ENCODE results near the gene CHRDL2.
A peak's percentile ranks its signal among the peaks of the same experiment; 100 is the strongest.

The CHRDL2 gene

DNA sequence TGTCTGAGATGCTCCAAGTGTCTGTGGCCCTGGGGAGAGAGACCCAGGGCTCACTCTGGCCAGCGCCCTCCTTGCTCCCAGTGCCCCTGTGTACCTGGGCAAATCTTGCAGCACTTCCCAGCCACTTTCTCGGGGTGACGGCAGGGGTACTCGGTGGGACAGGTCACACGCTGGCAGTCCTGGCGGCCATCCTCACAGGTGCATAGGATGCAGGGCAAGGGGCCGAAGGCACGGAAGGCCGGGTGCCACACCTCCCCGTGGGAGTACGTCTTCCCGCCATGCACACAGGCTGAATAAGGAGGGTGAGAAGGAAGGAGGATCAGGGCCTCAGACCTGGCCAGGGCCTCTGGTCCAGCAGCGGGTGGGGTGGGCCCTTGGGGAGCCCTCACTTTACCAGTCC is 28.0 kb downstream of the CHRDL2 start:
- H3K36me3 ChIP-seq (ENCODE audit: insufficient read depth, low read depth, low read length) = no peaks in the 10 kb centered on the region
- no peaks in the 10 kb centered on the region for H3K4me1 ChIP-seq (ENCODE audit: insufficient read depth, low read length)
- no peak overlapping the region for H3K27ac ChIP-seq (ENCODE audit: low read length)

DNA sequence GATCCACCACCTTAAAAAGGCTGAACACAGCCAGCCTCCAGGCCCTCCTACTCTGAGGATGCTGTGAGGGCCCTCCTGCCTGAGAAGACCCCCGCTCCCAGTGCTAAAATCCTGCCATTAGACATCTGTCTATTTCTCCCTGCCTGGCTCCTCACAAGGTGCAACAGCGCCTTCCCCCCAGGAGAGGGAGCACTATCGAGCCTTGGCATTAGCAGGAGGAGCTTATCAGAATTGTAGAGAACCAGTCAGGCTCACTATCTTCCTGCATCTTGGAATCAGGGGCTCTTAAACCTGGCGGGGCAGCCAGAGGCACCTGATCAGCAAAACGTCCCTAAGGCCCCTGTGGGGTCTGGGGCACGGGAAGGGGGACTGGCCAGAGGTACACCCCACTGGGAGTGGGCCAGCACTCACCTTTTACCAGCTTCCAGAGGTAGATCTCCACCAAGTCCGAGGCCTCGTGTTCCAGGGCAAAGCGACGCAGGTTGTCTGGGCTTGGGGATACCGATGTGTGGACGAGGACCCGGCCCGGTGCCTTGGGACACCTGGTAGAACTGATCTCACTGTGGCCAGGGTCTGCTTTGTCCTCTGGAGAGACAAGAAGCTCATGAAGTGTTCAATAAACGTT is 28.7 kb downstream of the CHRDL2 start:
- Histone ChIP-seq H3K4me3 (ENCODE audit: low read length) (no peak overlapping the region), H3K36me3 (ENCODE audit: insufficient read depth, low read depth, low read length) (no peaks in the 10 kb centered on the region), H3K9me3 (ENCODE audit: insufficient read depth, low read depth, low read length) (no peaks in the 10 kb centered on the region), H3K27ac (ENCODE audit: low read length) (no peak overlapping the region), H3K27me3 (ENCODE audit: insufficient read depth, low read length) (peaks cover under 1% of the 10 kb centered on the region; the same call in 1 of the 2 replicates), H3K9ac (ENCODE audit: low read depth, low read length) (no peak overlapping the region), H3K4me1 (ENCODE audit: insufficient read depth, low read length) (no peaks in the 10 kb centered on the region)

More for the DNA sequence above, 28.0 kb downstream of the CHRDL2 start:
- no peak overlapping the region for H3K9ac ChIP-seq (ENCODE audit: low read depth, low read length)
- no peaks in the 10 kb centered on the region for H3K9me3 ChIP-seq (ENCODE audit: insufficient read depth, low read depth, low read length)
- H3K4me3 ChIP-seq (ENCODE audit: low read length) = no peak overlapping the region
- H3K27me3 ChIP-seq (ENCODE audit: insufficient read depth, low read length) = no peaks in the 10 kb centered on the region

DNA sequence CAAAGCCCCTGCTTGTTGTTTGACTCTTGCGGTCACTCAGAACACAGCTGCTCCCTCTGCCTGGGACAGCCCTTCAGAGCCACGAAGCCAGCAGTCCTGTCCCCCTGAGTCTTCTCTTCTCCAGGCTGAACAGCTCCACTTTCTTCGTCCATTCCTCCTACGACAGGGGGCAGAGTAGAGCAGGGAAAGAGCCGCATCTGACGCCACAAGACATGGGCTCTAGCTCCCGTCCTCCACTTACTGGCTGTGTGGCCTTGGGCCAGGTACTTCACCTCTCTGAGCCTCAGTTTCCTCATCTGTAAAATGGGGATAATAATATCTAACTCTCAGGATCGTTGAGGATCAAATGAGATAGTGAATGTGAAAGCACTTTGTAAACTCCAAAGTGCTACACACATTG is 29.9 kb downstream of the CHRDL2 start:
- Histone ChIP-seq H3K9ac (ENCODE audit: low read depth, low read length) (no peak overlapping the region), H3K4me3 (ENCODE audit: low read length) (no peak overlapping the region), H3K36me3 (ENCODE audit: insufficient read depth, low read depth, low read length) (no peaks in the 10 kb centered on the region), H3K27me3 (ENCODE audit: insufficient read depth, low read length) (peaks cover 6% of the 10 kb centered on the region; the same call in 1 of the 2 replicates), H3K4me1 (ENCODE audit: insufficient read depth, low read length) (no peaks in the 10 kb centered on the region), H3K9me3 (ENCODE audit: insufficient read depth, low read depth, low read length) (no peaks in the 10 kb centered on the region), H3K27ac (ENCODE audit: low read length) (no peak overlapping the region)

DNA sequence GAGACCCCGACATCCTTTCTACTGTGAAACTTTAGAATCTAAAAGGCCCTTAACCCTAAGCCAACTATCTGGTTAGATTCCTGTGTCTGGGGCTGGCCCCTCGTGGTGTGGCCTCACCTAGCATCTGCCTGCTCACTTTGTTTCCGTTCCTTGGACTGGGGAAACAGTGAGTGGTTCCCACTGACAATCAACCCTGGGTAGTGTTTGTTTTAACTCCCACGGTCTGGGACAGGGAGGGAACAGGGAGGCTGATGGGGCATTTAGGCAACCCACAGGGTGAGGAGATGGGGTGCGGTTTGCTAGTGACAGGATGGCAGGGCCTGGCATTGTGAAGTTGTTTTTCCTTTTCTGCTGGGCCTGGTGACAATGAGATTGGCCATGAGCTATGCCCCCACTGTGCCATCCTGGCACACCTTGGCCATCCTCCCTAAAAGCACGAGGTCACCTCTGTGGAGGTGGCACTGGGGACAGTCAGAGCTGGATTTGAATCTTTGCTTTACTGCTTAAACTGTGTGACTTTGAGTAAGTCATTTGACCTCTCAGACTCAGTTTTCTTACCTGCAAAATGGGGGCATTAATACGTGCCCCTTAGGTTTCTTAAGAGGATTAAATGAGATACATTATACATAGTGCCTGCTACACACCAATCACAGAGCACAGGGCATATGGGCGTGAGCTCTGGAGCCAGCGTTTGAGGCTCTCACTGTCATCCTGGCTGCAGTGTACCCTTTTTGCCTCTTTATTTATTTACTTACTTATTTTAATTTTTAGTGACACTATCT is 31.4 kb downstream of the CHRDL2 start:
- no peak overlapping the region for H3K27ac ChIP-seq (ENCODE audit: low read length)
- no peaks in the 10 kb centered on the region for H3K36me3 ChIP-seq (ENCODE audit: insufficient read depth, low read depth, low read length)
- H3K4me1 ChIP-seq (ENCODE audit: insufficient read depth, low read length) = no peaks in the 10 kb centered on the region
- no peak overlapping the region for H3K9ac ChIP-seq (ENCODE audit: low read depth, low read length)
- H3K27me3 ChIP-seq (ENCODE audit: insufficient read depth, low read length) = peaks cover 6% of the 10 kb centered on the region; the same call in 1 of the 2 replicates
- no peak overlapping the region for H3K4me3 ChIP-seq (ENCODE audit: low read length)
- H3K9me3 ChIP-seq (ENCODE audit: insufficient read depth, low read depth, low read length) = no peaks in the 10 kb centered on the region

DNA sequence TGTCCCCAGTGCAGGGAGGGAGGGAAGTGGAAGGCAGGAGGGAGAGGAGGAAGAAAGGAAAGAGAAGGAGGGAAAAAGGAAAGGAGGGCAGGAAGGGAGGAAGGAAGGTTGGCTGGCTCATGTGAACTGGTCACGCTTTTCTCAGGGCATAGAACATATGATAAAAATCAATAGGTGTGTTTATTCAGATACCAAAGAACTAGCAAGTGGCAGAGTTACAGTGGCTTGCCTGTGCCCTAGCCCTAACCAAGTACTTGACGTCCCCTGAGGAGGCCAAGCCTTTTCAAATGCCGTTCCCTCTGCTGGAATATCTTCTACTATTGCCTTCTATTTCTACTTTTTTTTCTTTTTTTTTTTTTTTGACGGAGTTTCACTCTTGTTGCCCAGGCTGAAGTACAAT is 33.5 kb downstream of the CHRDL2 start:
- H3K4me1 ChIP-seq (ENCODE audit: insufficient read depth, low read length) = no peaks in the 10 kb centered on the region
- H3K9ac ChIP-seq (ENCODE audit: low read depth, low read length) = no peak overlapping the region

DNA sequence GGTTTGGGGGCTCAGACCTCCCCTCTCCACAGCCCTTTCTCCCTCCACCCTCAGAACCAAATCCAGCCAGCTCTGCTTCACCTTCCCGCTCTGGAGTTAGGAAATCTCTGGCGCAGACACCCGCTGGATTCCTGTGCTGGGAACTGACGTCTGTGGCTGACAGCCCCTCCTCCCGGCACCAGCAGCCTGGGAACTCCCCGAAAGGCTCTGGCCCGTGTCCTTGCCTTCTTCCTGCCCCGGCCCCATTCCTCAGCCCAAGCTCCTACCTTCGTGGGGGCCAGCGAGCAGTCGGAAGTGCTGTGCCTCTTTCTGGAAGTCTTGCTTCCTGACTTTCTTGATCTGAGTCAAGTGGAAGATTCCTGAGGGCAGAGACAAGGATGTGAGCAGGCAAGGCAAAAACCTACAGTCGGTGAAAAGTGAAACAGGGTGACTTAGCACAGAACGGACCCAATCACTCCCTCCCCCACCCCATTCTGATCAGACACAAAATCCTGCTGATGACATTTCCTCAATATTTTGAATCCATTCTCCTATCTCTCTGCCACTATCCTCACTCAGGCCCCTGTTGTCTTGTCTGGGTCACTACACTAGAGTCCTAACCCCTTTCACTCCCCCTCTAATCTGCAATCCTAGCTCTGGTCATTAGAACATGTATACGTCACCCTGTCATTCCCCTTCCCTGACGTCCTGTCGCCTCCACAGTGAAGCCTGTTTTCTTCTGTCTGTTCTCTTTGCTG is 34.1 kb downstream of the CHRDL2 start:
- Histone ChIP-seq H3K9ac (ENCODE audit: low read depth, low read length) (no peak overlapping the region), H3K27ac (ENCODE audit: low read length) (no peak overlapping the region), H3K27me3 (ENCODE audit: insufficient read depth, low read length) (peaks cover 6% of the 10 kb centered on the region; the same call in 1 of the 2 replicates), H3K4me1 (ENCODE audit: insufficient read depth, low read length) (no peaks in the 10 kb centered on the region), H3K4me3 (ENCODE audit: low read length) (peak overlapping the region; percentile 54; the same call in 1 of the 2 replicates), H3K36me3 (ENCODE audit: insufficient read depth, low read depth, low read length) (no peaks in the 10 kb centered on the region), H3K9me3 (ENCODE audit: insufficient read depth, low read depth, low read length) (no peaks in the 10 kb centered on the region)

More for the DNA sequence above, 33.5 kb downstream of the CHRDL2 start:
- Histone ChIP-seq H3K27ac (ENCODE audit: low read length) (no peak overlapping the region), H3K36me3 (ENCODE audit: insufficient read depth, low read depth, low read length) (no peaks in the 10 kb centered on the region), H3K9me3 (ENCODE audit: insufficient read depth, low read depth, low read length) (no peaks in the 10 kb centered on the region), H3K27me3 (ENCODE audit: insufficient read depth, low read length) (peaks cover 6% of the 10 kb centered on the region; the same call in 1 of the 2 replicates), H3K4me3 (ENCODE audit: low read length) (no peak overlapping the region)

DNA sequence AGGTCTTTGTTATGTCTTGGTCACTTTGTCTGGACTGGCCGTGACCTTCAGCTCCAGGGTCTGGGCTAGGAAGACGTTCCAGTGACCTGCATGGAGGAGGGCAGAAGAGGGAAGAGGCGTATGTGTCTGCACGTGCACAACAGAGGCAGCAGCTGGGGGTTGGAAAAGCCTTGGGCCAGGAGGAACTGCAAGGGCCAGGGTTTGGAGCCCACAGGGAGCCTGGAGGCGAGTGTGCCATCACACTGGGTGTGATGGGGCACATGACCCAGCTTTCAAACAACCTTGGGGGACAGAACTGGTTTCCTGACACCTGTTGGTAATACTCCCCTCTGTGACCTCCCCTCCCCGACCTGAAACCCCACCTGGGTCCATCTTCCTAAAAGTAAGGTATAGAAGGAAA is 34.7 kb downstream of the CHRDL2 start:
- H3K27ac ChIP-seq (ENCODE audit: low read length) = no peak overlapping the region
- peak overlapping the region; percentile 54; the same call in 1 of the 2 replicates for H3K4me3 ChIP-seq (ENCODE audit: low read length)
- no peaks in the 10 kb centered on the region for H3K9me3 ChIP-seq (ENCODE audit: insufficient read depth, low read depth, low read length)

DNA sequence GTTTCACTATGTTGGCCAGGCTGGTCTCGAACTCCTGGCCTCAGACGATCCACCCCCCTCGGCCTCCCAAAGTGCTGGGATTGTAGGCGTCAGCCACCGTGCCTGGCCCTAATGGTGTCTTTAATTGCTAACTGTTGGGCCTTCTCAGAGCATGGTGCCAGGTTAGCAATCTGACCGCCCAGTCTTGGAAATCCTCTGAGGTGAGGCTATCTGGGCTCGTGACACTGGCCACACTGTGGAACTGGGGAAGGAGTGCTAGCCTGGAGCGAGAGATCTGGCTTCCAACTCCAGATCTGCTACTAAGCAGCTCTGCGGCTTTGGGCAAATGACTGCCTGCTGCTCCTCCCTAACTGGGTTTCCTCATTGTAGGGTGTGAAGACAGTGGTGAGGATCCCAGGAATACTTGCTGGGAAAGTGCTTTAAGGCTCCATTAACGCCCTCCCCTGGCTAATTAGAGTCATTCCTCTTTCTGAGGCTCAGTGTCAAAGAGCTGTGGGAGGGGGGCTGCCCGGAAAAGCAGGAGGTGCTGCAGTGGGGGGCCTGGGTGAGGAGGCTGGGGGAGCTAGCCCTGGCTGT is 35.4 kb downstream of the CHRDL2 start:
- Histone ChIP-seq H3K4me1 (ENCODE audit: insufficient read depth, low read length) (no peaks in the 10 kb centered on the region), H3K27me3 (ENCODE audit: insufficient read depth, low read length) (peaks cover 6% of the 10 kb centered on the region; the same call in 1 of the 2 replicates), H3K9ac (ENCODE audit: low read depth, low read length) (no peak overlapping the region; the same call in 1 of the 2 replicates), H3K4me3 (ENCODE audit: low read length) (no peak overlapping the region), H3K27ac (ENCODE audit: low read length) (no peak overlapping the region), H3K36me3 (ENCODE audit: insufficient read depth, low read depth, low read length) (no peaks in the 10 kb centered on the region), H3K9me3 (ENCODE audit: insufficient read depth, low read depth, low read length) (no peaks in the 10 kb centered on the region)

More for the DNA sequence above, 34.7 kb downstream of the CHRDL2 start:
- H3K36me3 ChIP-seq (ENCODE audit: insufficient read depth, low read depth, low read length) = no peaks in the 10 kb centered on the region
- no peaks in the 10 kb centered on the region for H3K4me1 ChIP-seq (ENCODE audit: insufficient read depth, low read length)
- peaks cover 6% of the 10 kb centered on the region; the same call in 1 of the 2 replicates for H3K27me3 ChIP-seq (ENCODE audit: insufficient read depth, low read length)
- no peak overlapping the region for H3K9ac ChIP-seq (ENCODE audit: low read depth, low read length)

DNA sequence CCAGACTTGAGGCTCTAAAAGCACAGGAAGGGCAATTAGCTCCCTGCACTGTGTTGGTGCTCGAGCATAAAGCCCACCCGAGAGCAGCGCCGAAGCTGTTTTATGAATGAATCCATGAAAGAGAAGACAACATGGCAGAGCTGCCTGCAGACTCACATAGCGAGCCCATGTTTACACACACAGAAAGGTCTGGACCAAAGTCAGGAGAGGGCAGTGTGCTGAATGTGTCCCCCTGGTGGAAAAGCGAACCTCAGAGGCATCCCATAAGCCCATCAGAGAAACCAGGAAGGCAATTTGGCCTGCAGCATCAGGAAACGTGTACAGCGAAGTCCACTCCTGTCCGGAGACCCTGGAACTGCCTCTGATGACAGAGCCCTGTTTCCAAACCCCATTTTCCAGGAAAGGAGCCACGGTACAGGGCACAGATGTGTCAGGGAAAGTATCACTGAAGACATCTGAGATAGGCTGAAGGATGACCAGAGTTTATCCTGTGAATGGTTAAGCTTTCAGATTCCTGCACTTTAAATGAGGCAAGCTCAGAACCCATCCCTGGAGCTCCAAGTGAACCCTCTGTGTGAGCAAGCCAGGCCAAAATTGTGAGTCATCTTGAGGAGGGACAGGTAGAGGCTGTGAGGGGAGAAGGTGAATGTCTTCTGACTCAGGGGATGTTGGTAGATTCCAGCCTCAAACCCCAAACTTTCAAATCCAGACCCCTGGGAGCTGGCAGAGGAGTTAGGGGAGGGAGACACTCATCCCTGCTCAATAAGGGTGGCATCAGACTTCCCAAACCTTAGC is 36.9 kb downstream of the CHRDL2 start:
- Histone ChIP-seq H3K4me1 (ENCODE audit: insufficient read depth, low read length) (no peaks in the 10 kb centered on the region), H3K27ac (ENCODE audit: low read length) (no peak overlapping the region)

DNA sequence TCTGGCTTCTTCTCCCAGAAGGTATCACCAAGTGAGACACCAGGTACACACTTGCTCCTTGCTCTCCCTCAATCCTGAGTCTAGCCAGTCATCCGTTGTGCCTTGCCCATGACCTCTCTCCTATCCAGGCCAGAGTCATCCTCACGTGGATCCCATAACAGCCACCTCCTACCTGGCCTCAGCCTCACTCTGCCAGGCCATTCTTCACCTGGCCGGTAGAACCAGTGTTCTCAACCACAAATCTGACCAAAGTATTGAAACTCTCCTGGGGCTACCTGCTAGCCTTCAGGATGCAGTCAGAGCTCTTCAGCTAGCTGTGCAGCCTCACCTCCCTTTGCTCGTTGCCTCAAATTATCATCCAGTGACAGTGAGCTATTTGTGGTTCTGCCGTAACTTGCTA is 37.7 kb downstream of the CHRDL2 start:
- Histone ChIP-seq H3K9me3 (ENCODE audit: insufficient read depth, low read depth, low read length) (no peaks in the 10 kb centered on the region), H3K4me1 (ENCODE audit: insufficient read depth, low read length) (no peaks in the 10 kb centered on the region), H3K9ac (ENCODE audit: low read depth, low read length) (no peak overlapping the region), H3K27me3 (ENCODE audit: insufficient read depth, low read length) (peaks cover 6% of the 10 kb centered on the region; the same call in 1 of the 2 replicates), H3K4me3 (ENCODE audit: low read length) (no peak overlapping the region), H3K27ac (ENCODE audit: low read length) (no peak overlapping the region), H3K36me3 (ENCODE audit: insufficient read depth, low read depth, low read length) (no peaks in the 10 kb centered on the region)

More for the DNA sequence above, 36.9 kb downstream of the CHRDL2 start:
- no peaks in the 10 kb centered on the region for H3K9me3 ChIP-seq (ENCODE audit: insufficient read depth, low read depth, low read length)
- H3K27me3 ChIP-seq (ENCODE audit: insufficient read depth, low read length) = peaks cover 6% of the 10 kb centered on the region; the same call in 1 of the 2 replicates
- H3K9ac ChIP-seq (ENCODE audit: low read depth, low read length) = no peak overlapping the region
- H3K36me3 ChIP-seq (ENCODE audit: insufficient read depth, low read depth, low read length) = no peaks in the 10 kb centered on the region
- no peak overlapping the region for H3K4me3 ChIP-seq (ENCODE audit: low read length)

DNA sequence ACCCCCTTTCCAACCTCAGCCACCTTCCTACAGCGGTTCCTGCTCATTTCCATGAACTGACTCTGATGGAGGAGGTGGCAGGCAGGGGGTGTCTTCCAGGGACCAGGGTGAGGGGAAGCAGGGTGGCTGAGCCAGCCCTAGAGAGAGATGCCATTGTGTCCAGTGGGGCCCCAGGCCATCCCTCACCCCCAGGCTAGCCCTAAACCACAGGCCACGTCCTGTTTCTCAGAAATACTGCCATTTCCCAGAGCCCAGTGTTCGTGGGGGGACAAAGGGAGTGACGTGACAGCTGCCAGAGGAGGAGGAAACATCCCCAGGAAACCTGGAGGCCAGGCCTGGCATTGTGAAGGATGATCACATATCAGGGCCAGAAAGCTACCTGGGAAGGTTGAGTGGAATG is 39.5 kb downstream of the CHRDL2 start:
- Histone ChIP-seq H3K36me3 (ENCODE audit: insufficient read depth, low read depth, low read length) (no peaks in the 10 kb centered on the region), H3K9ac (ENCODE audit: low read depth, low read length) (no peak overlapping the region), H3K4me1 (ENCODE audit: insufficient read depth, low read length) (no peaks in the 10 kb centered on the region), H3K4me3 (ENCODE audit: low read length) (no peak overlapping the region), H3K9me3 (ENCODE audit: insufficient read depth, low read depth, low read length) (no peaks in the 10 kb centered on the region), H3K27me3 (ENCODE audit: insufficient read depth, low read length) (no peaks in the 10 kb centered on the region), H3K27ac (ENCODE audit: low read length) (no peak overlapping the region)
